HepG2 (cell line): ENCODE data around the gene YIPF3. TPM values are rescaled to one million over a fixed set of nuclear protein-coding genes. Genes with fewer than 3 reads are reported as not detected.

ENCODE experiments used
- ADNP ChIP-seq: sonication (generic); formaldehyde crosslinking; IDR thresholded peaks from 2 replicates; pipeline ENCODE4 v1.4.0; 2020; ENCODE audit warnings: missing genetic modification reagents
- ATF1 ChIP-seq: IDR thresholded peaks from 2 replicates; pipeline ENCODE4 v1.6.1; 2016; ENCODE audit warnings: mild to moderate bottlenecking, control low read depth
- BORCS8-MEF2B ChIP-seq: sonication (generic); formaldehyde crosslinking; IDR thresholded peaks from 2 replicates; pipeline ENCODE4 v1.8.0; 2022; ENCODE audit warnings: mild to moderate bottlenecking, missing genetic modification reagents
- CBFB ChIP-seq: sonication (generic); formaldehyde crosslinking; IDR thresholded peaks from 2 replicates; pipeline ENCODE4 v1.4.0; 2020; ENCODE audit warnings: missing genetic modification reagents
- HMGA1 ChIP-seq: sonication (generic); formaldehyde crosslinking; conservative IDR thresholded peaks from 2 replicates; pipeline ENCODE4 v1.4.0; 2020; ENCODE audit warnings: missing genetic modification reagents
- JUND ChIP-seq: sonication (generic); formaldehyde crosslinking; IDR thresholded peaks from 2 replicates; pipeline ENCODE4 v1.8.0; 2022; ENCODE audit warnings: mild to moderate bottlenecking, missing genetic modification reagents
- KLF6 ChIP-seq: IDR thresholded peaks from 2 replicates; pipeline ENCODE4 v1.8.0; 2016; ENCODE audit warnings: missing biosample characterization, missing genetic modification reagents
- MATR3 ChIP-seq: sonication (generic); formaldehyde crosslinking; IDR thresholded peaks from 2 replicates; pipeline ENCODE4 v1.4.0; 2020; ENCODE audit warnings: missing genetic modification reagents
- MED13 ChIP-seq: sonication (generic); formaldehyde crosslinking; IDR thresholded peaks from 2 replicates; pipeline ENCODE4 v1.5.0; 2020; ENCODE audit warnings: missing genetic modification reagents
- NBN ChIP-seq: fragments of 450-650 bp; conservative IDR thresholded peaks from 2 replicates; pipeline ENCODE4 v1.6.1; 2017
- NFIC ChIP-seq: IDR thresholded peaks from 2 replicates; pipeline ENCODE4 v1.6.1; 2012; ENCODE audit warnings: mild to moderate bottlenecking, low read length, inconsistent platforms
- RFX5 ChIP-seq: IDR thresholded peaks from 2 replicates; pipeline ENCODE4 v1.6.1; 2011; ENCODE audit warnings: low read depth, low read length, improper control_type of control experiment
- U2AF2 ChIP-seq: fragments of 200-400 bp; formaldehyde crosslinking; IDR thresholded peaks from 2 replicates; pipeline ENCODE4 v1.6.1; 2017; ENCODE audit warnings: low read depth, mild to moderate bottlenecking, low read length
- ZNF138 ChIP-seq: sonication (generic); formaldehyde crosslinking; IDR thresholded peaks from 2 replicates; pipeline ENCODE4 v1.5.0; 2020; ENCODE audit warnings: mild to moderate bottlenecking, low read depth, missing genetic modification reagents
- ZNF143 ChIP-seq: sonication (generic); formaldehyde crosslinking; IDR thresholded peaks from 2 replicates; pipeline ENCODE4 v1.4.0; 2020; ENCODE audit warnings: missing genetic modification reagents
- ZNF343 ChIP-seq: sonication (generic); formaldehyde crosslinking; IDR thresholded peaks from 2 replicates; pipeline ENCODE4 v1.4.0; 2020; ENCODE audit warnings: mild to moderate bottlenecking, missing genetic modification reagents
- ZNF552 ChIP-seq: sonication (generic); formaldehyde crosslinking; IDR thresholded peaks from 2 replicates; pipeline ENCODE4 v1.9.0; 2022; ENCODE audit warnings: missing genetic modification reagents, mild to moderate bottlenecking, borderline replicate concordance
- polyA plus RNA-seq, 8 experiments: library from polyadenylated mRNA; depleted of rRNA in 3 of 8; stranded (reverse) in 7 of 8; unstranded in 1 of 8; fragments of >200 nt; fragmentation: Illumina TruSeq in 4 of 8; extraction: Trizol in 4 of 8; gene quantifications; 2 replicates each; pipeline versions ENCODE4 v1.2.1 to v1.2.3, GENCODE V29; 2011 to 2016; ENCODE audit warnings: low read depth in 4 of 8, missing spikeins in 1 of 8, mixed read lengths in 1 of 8; ENCODE audit not compliant: insufficient read depth in 1 of 8
- total RNA-seq, 5 experiments: library from RNA; depleted of rRNA; stranded (reverse); fragments of >200 nt; fragmentation: Illumina TruSeq; extraction: Trizol; gene quantifications; 2 replicates each; pipeline ENCODE4 v1.2.3, GENCODE V29; 2016; ENCODE audit warnings: low read depth in 1 of 5
- TF ChIP-seq, protein P1 (sequence below): sonication (generic); formaldehyde crosslinking; IDR thresholded peaks from 2 replicates; pipeline ENCODE4 v1.5.0; 2020; ENCODE audit warnings: mild to moderate bottlenecking, missing genetic modification reagents
- TF ChIP-seq, protein P2 (sequence below): sonication (generic); formaldehyde crosslinking; IDR thresholded peaks from 2 replicates; pipeline ENCODE4 v1.4.0; 2020; ENCODE audit warnings: mild to moderate bottlenecking, missing genetic modification reagents
- TF ChIP-seq, protein P3 (sequence below): sonication (generic); formaldehyde crosslinking; IDR thresholded peaks from 2 replicates; pipeline ENCODE4 v1.4.0; 2020; ENCODE audit warnings: low read depth, mild to moderate bottlenecking, missing genetic modification reagents
- TF ChIP-seq, protein P4 (sequence below): sonication (generic); formaldehyde crosslinking; IDR thresholded peaks from 2 replicates; pipeline ENCODE4 v1.8.1; 2023; ENCODE audit warnings: mild to moderate bottlenecking, inconsistent platforms, moderate library complexity, missing genetic modification reagents, borderline replicate concordance
- TF ChIP-seq, protein P5 (sequence below): sonication (generic); formaldehyde crosslinking; IDR thresholded peaks from 2 replicates; pipeline ENCODE4 v1.4.0; 2020; ENCODE audit warnings: missing genetic modification reagents, mild to moderate bottlenecking, borderline replicate concordance
- TF ChIP-seq, protein P6 (sequence below): sonication (generic); formaldehyde crosslinking; IDR thresholded peaks from 2 replicates; pipeline ENCODE4 v1.9.0; 2022; ENCODE audit warnings: low read depth, missing genetic modification reagents

Gene YIPF3
- total and polyA plus RNA-seq, 2 of the 13 experiments (the other 11 are each of a cell fraction or from before 2014, with no cell fraction given): 107 to 206 TPM

DNA sequence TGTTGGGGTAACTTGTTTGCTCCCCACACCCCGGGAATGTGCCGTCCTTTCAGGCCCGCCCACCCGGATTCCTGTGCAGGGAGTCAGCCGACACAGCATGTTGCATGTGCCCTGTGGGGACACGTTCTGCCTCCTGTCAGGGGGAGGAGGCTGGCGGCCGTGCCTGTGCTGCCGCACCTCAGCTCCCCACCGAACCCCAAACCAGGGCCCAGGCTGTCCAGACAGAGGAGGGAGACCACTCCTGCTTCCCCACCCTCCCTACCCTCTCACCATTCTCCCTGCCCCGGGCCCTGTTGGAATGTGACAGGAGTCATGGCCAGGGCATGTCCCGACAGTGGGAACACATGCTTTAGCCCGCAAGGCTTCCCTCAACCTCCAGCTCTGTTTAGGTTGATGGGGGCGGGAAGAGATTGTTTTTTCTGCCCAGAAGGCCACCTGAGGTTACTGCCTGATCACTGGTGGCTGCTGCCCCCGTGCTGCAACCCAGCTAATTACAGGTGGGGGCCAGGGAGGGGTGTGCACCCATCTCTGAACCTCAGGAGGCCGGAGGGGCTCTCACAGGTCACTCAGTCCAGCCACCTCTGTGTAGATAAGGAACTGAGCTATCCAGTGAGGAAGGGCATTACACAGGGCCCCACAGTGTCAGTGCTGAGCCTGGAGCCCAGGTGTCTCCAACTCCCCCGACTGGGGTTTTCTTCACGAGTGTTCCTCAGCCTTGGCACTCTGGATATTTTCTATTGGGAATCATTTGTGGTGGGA is 20.2 kb downstream of the YIPF3 start (continued):
- TF ChIP-seq MATR3 (CRISPR knock-in tag): no peak
- TF ChIP-seq, protein P1, sequence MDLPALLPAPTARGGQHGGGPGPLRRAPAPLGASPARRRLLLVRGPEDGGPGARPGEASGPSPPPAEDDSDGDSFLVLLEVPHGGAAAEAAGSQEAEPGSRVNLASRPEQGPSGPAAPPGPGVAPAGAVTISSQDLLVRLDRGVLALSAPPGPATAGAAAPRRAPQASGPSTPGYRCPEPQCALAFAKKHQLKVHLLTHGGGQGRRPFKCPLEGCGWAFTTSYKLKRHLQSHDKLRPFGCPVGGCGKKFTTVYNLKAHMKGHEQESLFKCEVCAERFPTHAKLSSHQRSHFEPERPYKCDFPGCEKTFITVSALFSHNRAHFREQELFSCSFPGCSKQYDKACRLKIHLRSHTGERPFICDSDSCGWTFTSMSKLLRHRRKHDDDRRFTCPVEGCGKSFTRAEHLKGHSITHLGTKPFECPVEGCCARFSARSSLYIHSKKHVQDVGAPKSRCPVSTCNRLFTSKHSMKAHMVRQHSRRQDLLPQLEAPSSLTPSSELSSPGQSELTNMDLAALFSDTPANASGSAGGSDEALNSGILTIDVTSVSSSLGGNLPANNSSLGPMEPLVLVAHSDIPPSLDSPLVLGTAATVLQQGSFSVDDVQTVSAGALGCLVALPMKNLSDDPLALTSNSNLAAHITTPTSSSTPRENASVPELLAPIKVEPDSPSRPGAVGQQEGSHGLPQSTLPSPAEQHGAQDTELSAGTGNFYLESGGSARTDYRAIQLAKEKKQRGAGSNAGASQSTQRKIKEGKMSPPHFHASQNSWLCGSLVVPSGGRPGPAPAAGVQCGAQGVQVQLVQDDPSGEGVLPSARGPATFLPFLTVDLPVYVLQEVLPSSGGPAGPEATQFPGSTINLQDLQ (CRISPR knock-in tag): no peak
- no peak for TF ChIP-seq KLF6
- TF ChIP-seq HMGA1 (CRISPR knock-in tag): no peak
- TF ChIP-seq ZNF343 (CRISPR knock-in tag): no peak
- TF ChIP-seq, protein P2, sequence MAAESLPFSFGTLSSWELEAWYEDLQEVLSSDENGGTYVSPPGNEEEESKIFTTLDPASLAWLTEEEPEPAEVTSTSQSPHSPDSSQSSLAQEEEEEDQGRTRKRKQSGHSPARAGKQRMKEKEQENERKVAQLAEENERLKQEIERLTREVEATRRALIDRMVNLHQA: no peak
- TF ChIP-seq ZNF138 (CRISPR knock-in tag): no peak
- no peak for TF ChIP-seq U2AF2
- no peak for TF ChIP-seq ZNF143 (CRISPR knock-in tag)
- no peak for TF ChIP-seq NBN
- TF ChIP-seq, protein P3, sequence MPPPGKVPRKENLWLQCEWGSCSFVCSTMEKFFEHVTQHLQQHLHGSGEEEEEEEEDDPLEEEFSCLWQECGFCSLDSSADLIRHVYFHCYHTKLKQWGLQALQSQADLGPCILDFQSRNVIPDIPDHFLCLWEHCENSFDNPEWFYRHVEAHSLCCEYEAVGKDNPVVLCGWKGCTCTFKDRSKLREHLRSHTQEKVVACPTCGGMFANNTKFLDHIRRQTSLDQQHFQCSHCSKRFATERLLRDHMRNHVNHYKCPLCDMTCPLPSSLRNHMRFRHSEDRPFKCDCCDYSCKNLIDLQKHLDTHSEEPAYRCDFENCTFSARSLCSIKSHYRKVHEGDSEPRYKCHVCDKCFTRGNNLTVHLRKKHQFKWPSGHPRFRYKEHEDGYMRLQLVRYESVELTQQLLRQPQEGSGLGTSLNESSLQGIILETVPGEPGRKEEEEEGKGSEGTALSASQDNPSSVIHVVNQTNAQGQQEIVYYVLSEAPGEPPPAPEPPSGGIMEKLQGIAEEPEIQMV (CRISPR knock-in tag): no peak
- peak; percentile 72; the same call in 1 of the 2 replicates for TF ChIP-seq CBFB (CRISPR knock-in tag)
- TF ChIP-seq, protein P4, sequence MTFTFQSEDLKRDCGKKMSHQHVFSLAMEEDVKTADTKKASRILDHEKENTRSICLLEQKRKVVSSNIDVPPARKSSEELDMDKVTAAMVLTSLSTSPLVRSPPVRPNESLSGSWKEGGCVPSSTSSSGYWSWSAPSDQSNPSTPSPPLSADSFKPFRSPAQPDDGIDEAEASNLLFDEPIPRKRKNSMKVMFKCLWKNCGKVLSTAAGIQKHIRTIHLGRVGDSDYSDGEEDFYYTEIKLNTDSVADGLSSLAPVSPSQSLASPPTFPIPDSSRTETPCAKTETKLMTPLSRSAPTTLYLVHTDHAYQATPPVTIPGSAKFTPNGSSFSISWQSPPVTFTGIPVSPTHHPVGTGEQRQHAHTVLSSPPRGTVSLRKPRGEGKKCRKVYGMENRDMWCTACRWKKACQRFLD: no peak
- TF ChIP-seq NFIC: no peak
- TF ChIP-seq, protein P5, sequence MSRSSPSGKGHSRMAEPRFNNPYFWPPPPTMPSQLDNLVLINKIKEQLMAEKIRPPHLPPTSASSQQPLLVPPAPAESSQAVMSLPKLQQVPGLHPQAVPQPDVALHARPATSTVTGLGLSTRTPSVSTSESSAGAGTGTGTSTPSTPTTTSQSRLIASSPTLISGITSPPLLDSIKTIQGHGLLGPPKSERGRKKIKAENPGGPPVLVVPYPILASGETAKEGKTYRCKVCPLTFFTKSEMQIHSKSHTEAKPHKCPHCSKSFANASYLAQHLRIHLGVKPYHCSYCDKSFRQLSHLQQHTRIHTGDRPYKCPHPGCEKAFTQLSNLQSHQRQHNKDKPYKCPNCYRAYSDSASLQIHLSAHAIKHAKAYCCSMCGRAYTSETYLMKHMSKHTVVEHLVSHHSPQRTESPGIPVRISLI (CRISPR knock-in tag): peak; percentile 96
- TF ChIP-seq, protein P6, sequence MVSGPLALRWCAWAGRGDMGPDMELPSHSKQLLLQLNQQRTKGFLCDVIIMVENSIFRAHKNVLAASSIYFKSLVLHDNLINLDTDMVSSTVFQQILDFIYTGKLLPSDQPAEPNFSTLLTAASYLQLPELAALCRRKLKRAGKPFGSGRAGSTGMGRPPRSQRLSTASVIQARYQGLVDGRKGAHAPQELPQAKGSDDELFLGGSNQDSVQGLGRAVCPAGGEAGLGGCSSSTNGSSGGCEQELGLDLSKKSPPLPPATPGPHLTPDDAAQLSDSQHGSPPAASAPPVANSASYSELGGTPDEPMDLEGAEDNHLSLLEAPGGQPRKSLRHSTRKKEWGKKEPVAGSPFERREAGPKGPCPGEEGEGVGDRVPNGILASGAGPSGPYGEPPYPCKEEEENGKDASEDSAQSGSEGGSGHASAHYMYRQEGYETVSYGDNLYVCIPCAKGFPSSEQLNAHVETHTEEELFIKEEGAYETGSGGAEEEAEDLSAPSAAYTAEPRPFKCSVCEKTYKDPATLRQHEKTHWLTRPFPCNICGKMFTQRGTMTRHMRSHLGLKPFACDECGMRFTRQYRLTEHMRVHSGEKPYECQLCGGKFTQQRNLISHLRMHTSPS (CRISPR knock-in tag): no peak
- TF ChIP-seq ATF1: no peak
- TF ChIP-seq ADNP: no peak
- no peak; the same call in 1 of the 2 replicates for TF ChIP-seq BORCS8-MEF2B (CRISPR knock-in tag)
- TF ChIP-seq ZNF552 (CRISPR knock-in tag): peak; percentile 35; the same call in 1 of the 2 replicates
- no peak for TF ChIP-seq JUND (CRISPR knock-in tag)
- TF ChIP-seq RFX5: no peak
- TF ChIP-seq MED13 (CRISPR knock-in tag): no peak
